GM19328 (cell line): Measurements from ENCODE around the gene MRPL27.

Source experiments
- ATAC-seq: cut with Tn5 transposase; IDR thresholded peaks from one replicate; pipeline ENCODE4 v1.9.1; 2021; ENCODE audit warnings: mild to moderate bottlenecking, moderate library complexity; ENCODE audit not compliant: unreplicated experiment

Gene MRPL27

DNA sequence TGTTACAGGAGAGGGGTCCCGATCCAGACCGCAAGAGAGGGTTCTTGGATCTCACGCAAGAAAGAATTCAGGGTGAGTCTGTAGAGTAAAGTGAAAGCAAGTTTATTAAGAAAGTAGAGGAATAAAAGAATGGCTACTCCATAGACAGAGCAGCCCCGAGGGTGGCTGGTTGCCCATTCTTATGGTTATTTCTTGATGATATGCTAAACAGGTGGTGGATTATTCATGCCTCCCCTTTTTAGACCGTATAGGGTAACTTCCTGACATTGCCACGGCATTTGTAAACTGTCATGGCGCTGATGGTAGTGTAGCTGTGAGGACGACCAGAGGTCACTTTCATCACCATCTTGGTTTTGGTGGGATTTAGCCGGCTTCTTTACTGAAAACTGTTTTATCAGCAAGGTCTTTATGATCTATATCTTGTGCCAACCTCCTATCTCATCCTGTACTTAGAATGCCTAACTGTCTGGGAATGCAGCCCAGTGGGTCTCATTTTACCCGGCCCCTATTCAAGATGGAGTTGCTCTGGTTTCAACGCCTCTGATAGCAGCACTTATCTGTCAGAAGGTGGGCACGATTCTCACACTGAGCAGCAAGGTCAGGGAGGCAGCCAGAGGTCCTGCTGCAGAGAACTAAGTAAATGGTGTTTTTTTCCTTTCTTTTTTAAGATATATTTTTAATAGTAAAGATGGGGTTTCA is 53.5 kb downstream of the MRPL27 start:
- ATAC-seq = no peak

DNA sequence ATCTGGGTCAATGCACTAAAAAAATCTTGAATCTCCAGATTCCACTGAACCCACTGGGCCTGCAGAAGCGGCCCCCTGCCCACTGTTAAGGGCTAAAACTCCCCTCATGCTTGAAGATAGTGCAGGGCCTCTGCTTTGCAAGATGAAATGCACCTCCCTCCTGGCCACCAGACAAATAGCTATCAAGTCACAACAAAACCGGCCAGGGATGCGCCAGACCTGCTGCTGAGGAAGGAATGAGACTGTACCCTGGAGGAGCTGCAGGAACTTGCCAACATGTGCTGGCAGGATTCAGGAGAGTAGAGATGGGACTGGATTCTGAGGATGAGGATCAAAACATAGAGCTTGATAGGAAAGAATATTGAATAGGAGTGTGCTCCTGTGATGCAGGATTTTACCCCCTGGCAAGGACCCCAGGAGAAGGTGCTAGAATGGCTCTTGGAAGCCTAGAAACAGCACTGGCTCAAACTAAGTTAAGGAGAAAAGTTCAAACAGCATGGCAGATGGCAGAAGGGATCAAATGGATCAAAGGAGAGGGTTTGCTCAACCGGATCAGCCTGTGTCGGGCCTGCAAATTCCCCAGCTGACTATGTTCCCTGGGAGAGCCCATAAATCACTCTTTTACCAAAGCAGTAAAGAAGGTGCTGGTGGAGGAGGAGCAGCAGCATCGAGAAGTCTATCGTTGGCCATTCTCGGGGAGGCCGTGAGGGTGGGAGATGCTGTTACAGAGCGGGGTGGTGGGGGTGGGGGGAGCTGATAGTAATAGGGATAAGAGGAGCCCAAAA is 54.3 kb downstream of the MRPL27 start:
- no peak for ATAC-seq
